Osteoblast (primary cell): ENCODE measurements around the gene BSND. TPM values are rescaled to one million over a fixed set of nuclear protein-coding genes. Genes with fewer than 3 reads are reported as not detected.

Experiments used
- DNase-seq: peaks from one replicate; pipeline ENCODE4 v3.0.0; 2011; ENCODE audit warnings: low spot score, mixed read lengths; ENCODE audit not compliant: insufficient read length; ENCODE audit errors: missing footprints
- H2AFZ ChIP-seq: 2 replicates; pipeline ENCODE4 v1.6.0; 2011; ENCODE audit warnings: mild to moderate bottlenecking, low read length
- H3K27ac ChIP-seq: 2 replicates; pipeline ENCODE4 v1.5.1; 2011; ENCODE audit warnings: mild to moderate bottlenecking, low read depth, low read length, moderate library complexity
- H3K27me3 ChIP-seq: 2 replicates; pipeline ENCODE4 v1.6.0; 2012; ENCODE audit warnings: mild to moderate bottlenecking, control low read depth, inconsistent platforms, low read length, moderate library complexity; ENCODE audit not compliant: insufficient read depth
- H3K36me3 ChIP-seq: 2 replicates; pipeline ENCODE4 v1.5.1; 2011; ENCODE audit warnings: mild to moderate bottlenecking, low read length, control low read depth, moderate library complexity; ENCODE audit not compliant: insufficient read depth
- H3K4me1 ChIP-seq: 2 replicates; pipeline ENCODE4 v1.5.1; 2011; ENCODE audit warnings: mild to moderate bottlenecking, low read length, control low read depth, moderate library complexity; ENCODE audit not compliant: insufficient read depth
- H3K4me2 ChIP-seq: 2 replicates; pipeline ENCODE4 v1.6.0; 2011; ENCODE audit warnings: mild to moderate bottlenecking, low read length; ENCODE audit not compliant: insufficient read depth
- H3K4me3 ChIP-seq: fragments of 200-600 bp; sonication (generic); 3 replicates; pipeline ENCODE4 v1.5.1; 2012; ENCODE audit warnings: mild to moderate bottlenecking, low read length, inconsistent platforms; ENCODE audit not compliant: insufficient read depth
- H3K79me2 ChIP-seq: 2 replicates; pipeline ENCODE4 v1.6.0; 2012; ENCODE audit warnings: mild to moderate bottlenecking, low read length, control low read depth, inconsistent platforms; ENCODE audit not compliant: insufficient read depth
- H3K9me3 ChIP-seq: 2 replicates; pipeline ENCODE4 v1.5.1; 2011; ENCODE audit warnings: low read depth, low read length, control low read depth
- H4K20me1 ChIP-seq: 2 replicates; pipeline ENCODE4 v1.6.0; 2012; ENCODE audit warnings: mild to moderate bottlenecking, low read length, control low read depth; ENCODE audit not compliant: insufficient read depth
- CTCF ChIP-seq: IDR thresholded peaks from 2 replicates; pipeline ENCODE4 v1.5.1; 2011; ENCODE audit warnings: mild to moderate bottlenecking, low read depth, low read length, moderate library complexity; ENCODE audit errors: extremely low read depth
- total RNA-seq: library from RNA; depleted of rRNA; stranded (reverse); fragments of >200 nt; gene quantifications from 2 replicates; pipeline ENCODE4 v1.2.3, GENCODE V29; 2012

The BSND gene
- total RNA-seq, 1 donor, result not detected

- Histone ChIP-seq H3K36me3 (no peaks in the 10 kb centered on the region), H3K27me3 (peaks cover 31% of the 10 kb centered on the region), H4K20me1 (no peaks in the 10 kb centered on the region), H3K4me2 (no peak overlapping the region), H3K4me1 (no peaks in the 10 kb centered on the region), H2AFZ (no peak overlapping the region), H3K79me2 (no peaks in the 10 kb centered on the region), H3K9me3 (no peaks in the 10 kb centered on the region), H3K27ac (no peak overlapping the region), H3K4me3 (no peak overlapping the region)
- no peak for TF ChIP-seq CTCF
- peak; percentile 48 for DNase-seq
Observed at GRCh38 chr1:55000110-55001085, 1.7 kb downstream of the BSND start.

GRCh38 chr1:55001311-55001710, 2.6 kb downstream of the BSND start:
- no peak overlapping the region for H3K4me3 ChIP-seq
- no peaks in the 10 kb centered on the region for H4K20me1 ChIP-seq
- no peak for DNase-seq
- TF ChIP-seq CTCF, result no peak
- no peak overlapping the region for H3K27ac ChIP-seq
- no peaks in the 10 kb centered on the region for H3K4me1 ChIP-seq
- H3K27me3 ChIP-seq, result peaks cover 25% of the 10 kb centered on the region
- H3K9me3 ChIP-seq, result no peaks in the 10 kb centered on the region
- no peak overlapping the region for H3K4me2 ChIP-seq
- no peaks in the 10 kb centered on the region for H3K79me2 ChIP-seq
- H2AFZ ChIP-seq, result no peak overlapping the region
- no peaks in the 10 kb centered on the region for H3K36me3 ChIP-seq

GRCh38 chr1:55002686-55003085, 4.0 kb downstream of the BSND start:
- peak; percentile 41 for DNase-seq
- H3K4me1 ChIP-seq, result peaks cover 5% of the 10 kb centered on the region
- no peaks in the 10 kb centered on the region for H4K20me1 ChIP-seq
- no peak overlapping the region for H3K4me3 ChIP-seq
- H3K27ac ChIP-seq, result no peak overlapping the region
- no peaks in the 10 kb centered on the region for H3K9me3 ChIP-seq
- H2AFZ ChIP-seq, result no peak overlapping the region
- peaks cover 13% of the 10 kb centered on the region for H3K27me3 ChIP-seq
- no peak for TF ChIP-seq CTCF
- no peaks in the 10 kb centered on the region for H3K36me3 ChIP-seq
- no peaks in the 10 kb centered on the region for H3K79me2 ChIP-seq
- no peak overlapping the region for H3K4me2 ChIP-seq

GRCh38 chr1:55005351-55006140, 6.8 kb downstream of the BSND start:
- H3K27me3 ChIP-seq, result peaks cover 8% of the 10 kb centered on the region
- H3K4me3 ChIP-seq, result no peak overlapping the region
- no peak overlapping the region for H3K27ac ChIP-seq
- H3K4me1 ChIP-seq, result peaks cover 8% of the 10 kb centered on the region
- no peak overlapping the region for H2AFZ ChIP-seq
- TF ChIP-seq CTCF, result no peak
- no peaks in the 10 kb centered on the region for H3K9me3 ChIP-seq
- H3K4me2 ChIP-seq, result no peak overlapping the region
- no peak for DNase-seq
- no peaks in the 10 kb centered on the region for H3K36me3 ChIP-seq
- H4K20me1 ChIP-seq, result no peaks in the 10 kb centered on the region
- H3K79me2 ChIP-seq, result no peaks in the 10 kb centered on the region
